HepG2 (cell line): ENCODE results near the gene STX12. TPM values are rescaled to one million over a fixed set of nuclear protein-coding genes. Genes with fewer than 3 reads are reported as not detected.
A peak's percentile ranks its signal among the peaks of the same experiment; 100 is the strongest.

Source experiments
- AHR ChIP-seq: IDR thresholded peaks from 2 replicates; pipeline ENCODE4 v1.6.1; 2018; ENCODE audit warnings: missing genetic modification reagents, missing compliant biosample characterization
- HIVEP1 ChIP-seq: sonication (generic); formaldehyde crosslinking; IDR thresholded peaks from 2 replicates; pipeline ENCODE4 v1.4.0; 2020; ENCODE audit warnings: mild to moderate bottlenecking, missing genetic modification reagents
- HMGXB4 ChIP-seq, 2 experiments: sonication (generic) in 1 of 2; formaldehyde crosslinking in 1 of 2; IDR thresholded peaks; 2 replicates each; pipeline versions ENCODE4 v1.4.0 to v1.6.1; 2018 to 2020; ENCODE audit warnings: missing genetic modification reagents in 2 of 2, borderline replicate concordance in 1 of 2, low read depth in 1 of 2, mild to moderate bottlenecking in 1 of 2, missing biosample characterization in 1 of 2
- NR0B2 ChIP-seq: sonication (generic); formaldehyde crosslinking; IDR thresholded peaks from 2 replicates; pipeline ENCODE4 v1.4.0; 2020; ENCODE audit warnings: mild to moderate bottlenecking, missing genetic modification reagents
- ZNF232 ChIP-seq: sonication (generic); formaldehyde crosslinking; IDR thresholded peaks from 2 replicates; pipeline ENCODE4 v1.4.0; 2020; ENCODE audit warnings: missing genetic modification reagents, borderline replicate concordance
- ZNF574 ChIP-seq: sonication (generic); formaldehyde crosslinking; IDR thresholded peaks from 2 replicates; pipeline ENCODE4 v1.4.0; 2020; ENCODE audit warnings: missing genetic modification reagents
- ZNF687 ChIP-seq: sonication (generic); formaldehyde crosslinking; IDR thresholded peaks from 2 replicates; pipeline ENCODE4 v1.5.1; 2020; ENCODE audit warnings: mild to moderate bottlenecking, missing genetic modification reagents, moderate library complexity
- ZNF691 ChIP-seq: sonication (generic); formaldehyde crosslinking; IDR thresholded peaks from 2 replicates; pipeline ENCODE4 v1.4.0; 2020; ENCODE audit warnings: missing genetic modification reagents, low read depth, mild to moderate bottlenecking, borderline replicate concordance
- polyA plus RNA-seq, 8 experiments: library from polyadenylated mRNA; depleted of rRNA in 3 of 8; stranded (reverse) in 7 of 8; unstranded in 1 of 8; fragments of >200 nt; fragmentation: Illumina TruSeq in 4 of 8; extraction: Trizol in 4 of 8; gene quantifications; 2 replicates each; pipeline versions ENCODE4 v1.2.1 to v1.2.3, GENCODE V29; 2011 to 2016; ENCODE audit warnings: low read depth in 4 of 8, missing spikeins in 1 of 8, mixed read lengths in 1 of 8; ENCODE audit not compliant: insufficient read depth in 1 of 8
- total RNA-seq, 5 experiments: library from RNA; depleted of rRNA; stranded (reverse); fragments of >200 nt; fragmentation: Illumina TruSeq; extraction: Trizol; gene quantifications; 2 replicates each; pipeline ENCODE4 v1.2.3, GENCODE V29; 2016; ENCODE audit warnings: low read depth in 1 of 5

STX12 gene
- total and polyA plus RNA-seq, 2 of the 13 experiments (the other 11 are each of a cell fraction or from before 2014, with no cell fraction given) = 9.0 to 19.7 TPM

- peak; percentile 62 for TF ChIP-seq ZNF687 (CRISPR knock-in tag)
- 0 out of 2 replicates have a peak, but pooled peaks have one; percentile 42 for TF ChIP-seq ZNF232 (CRISPR knock-in tag)
- peak; percentile 32; the same call in 1 of the 2 replicates for TF ChIP-seq ZNF574
- peak; percentile 56; the same call in 1 of the 2 replicates for TF ChIP-seq HIVEP1
- TF ChIP-seq ZNF691 (CRISPR knock-in tag) = no peak
- 0 out of 2 replicates have a peak, but pooled peaks have one; percentile 11 for TF ChIP-seq AHR (CRISPR knock-in tag)
- TF ChIP-seq HMGXB4 (CRISPR knock-in tag; IDR thresholded peaks at IDR 0.05; ENCODE audit: borderline replicate concordance in 1 of 2, low read depth in 1 of 2) = no peak
- 0 out of 2 replicates have a peak, but pooled peaks have one; percentile 23 for TF ChIP-seq NR0B2 (CRISPR knock-in tag)
These were observed 100.0 kb downstream of the STX12 start (continued) for GRCh38 chr1:27872802-27873551.
